ENCODE results near the gene DCTD.

Gene DCTD

DNA sequence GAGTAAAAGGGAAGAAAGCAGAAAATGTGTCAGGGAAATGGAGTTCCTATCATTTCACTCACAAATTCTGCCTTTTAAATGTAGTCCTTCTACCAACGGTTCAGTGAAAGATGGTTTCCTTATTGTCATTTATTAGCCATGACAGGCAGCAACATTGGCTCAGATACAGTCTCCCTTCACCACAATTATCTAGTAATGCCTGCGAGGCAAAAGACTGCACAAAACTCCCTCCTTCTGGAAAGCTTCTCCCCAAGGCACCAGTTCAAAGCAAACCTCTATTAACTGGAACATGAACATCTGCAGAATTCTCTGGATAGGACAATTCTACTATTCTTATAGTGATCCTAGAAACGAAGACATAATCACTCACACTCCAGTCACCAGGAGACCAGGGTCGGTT is 28.3 kb downstream of the DCTD start:
- DNase-seq, result no peak

DNA sequence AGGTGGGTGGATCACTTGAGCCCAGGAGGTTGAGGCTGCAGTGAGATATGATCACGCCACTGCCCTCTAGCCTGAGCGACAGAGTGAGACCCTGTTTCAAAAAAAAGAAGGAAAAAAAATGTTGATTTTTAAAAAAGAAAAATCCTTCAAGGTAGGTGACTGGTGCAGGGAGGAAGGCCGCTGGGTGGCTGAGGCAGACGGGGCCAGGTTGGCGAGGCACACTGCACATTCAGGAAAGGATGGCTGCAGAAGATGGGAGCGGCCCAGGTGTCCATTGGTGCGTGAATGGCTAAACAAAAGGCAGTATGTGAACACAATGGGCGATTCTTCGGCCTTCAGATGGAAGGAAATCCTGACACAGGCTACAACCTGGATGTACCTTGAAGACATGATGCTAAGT is 30.4 kb downstream of the DCTD start:
- DNase-seq, result no peak

DNA sequence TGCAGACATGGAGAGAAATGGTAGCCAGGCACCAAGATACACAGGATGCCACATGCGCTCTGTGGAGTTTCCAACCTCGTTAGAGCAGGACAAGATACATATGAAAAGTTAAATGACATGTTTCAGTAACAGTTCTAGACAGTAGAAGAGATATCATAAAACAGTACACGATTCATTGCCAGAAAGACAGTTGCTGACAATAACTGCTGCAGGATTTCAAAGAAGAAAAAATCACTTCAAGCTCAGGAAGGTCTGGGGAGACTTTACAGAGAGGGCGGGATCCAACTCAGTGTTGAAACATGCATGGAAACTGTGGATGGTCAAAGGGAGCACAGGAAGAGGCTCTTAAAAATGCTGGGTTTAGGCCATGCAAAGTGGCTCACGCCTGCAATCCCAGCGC is 31.0 kb downstream of the DCTD start:
- DNase-seq, result no peak

DNA sequence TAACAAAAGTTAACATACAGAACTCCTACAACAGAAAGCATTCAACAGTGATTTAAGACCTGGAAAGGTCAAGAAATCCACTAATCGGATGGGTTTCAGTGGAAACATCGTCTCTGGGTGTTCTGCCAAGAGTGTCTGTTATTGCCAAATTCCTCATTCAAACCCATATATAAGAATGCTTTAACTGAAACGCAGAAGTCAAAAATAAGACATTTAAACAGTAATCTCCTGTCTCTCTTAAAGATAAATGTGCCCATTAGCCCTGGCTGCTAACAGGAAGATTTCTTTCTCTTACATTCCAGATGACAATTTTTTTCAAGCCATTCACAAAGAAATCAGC is 31.5 kb downstream of the DCTD start:
- DNase-seq, result no peak

DNA sequence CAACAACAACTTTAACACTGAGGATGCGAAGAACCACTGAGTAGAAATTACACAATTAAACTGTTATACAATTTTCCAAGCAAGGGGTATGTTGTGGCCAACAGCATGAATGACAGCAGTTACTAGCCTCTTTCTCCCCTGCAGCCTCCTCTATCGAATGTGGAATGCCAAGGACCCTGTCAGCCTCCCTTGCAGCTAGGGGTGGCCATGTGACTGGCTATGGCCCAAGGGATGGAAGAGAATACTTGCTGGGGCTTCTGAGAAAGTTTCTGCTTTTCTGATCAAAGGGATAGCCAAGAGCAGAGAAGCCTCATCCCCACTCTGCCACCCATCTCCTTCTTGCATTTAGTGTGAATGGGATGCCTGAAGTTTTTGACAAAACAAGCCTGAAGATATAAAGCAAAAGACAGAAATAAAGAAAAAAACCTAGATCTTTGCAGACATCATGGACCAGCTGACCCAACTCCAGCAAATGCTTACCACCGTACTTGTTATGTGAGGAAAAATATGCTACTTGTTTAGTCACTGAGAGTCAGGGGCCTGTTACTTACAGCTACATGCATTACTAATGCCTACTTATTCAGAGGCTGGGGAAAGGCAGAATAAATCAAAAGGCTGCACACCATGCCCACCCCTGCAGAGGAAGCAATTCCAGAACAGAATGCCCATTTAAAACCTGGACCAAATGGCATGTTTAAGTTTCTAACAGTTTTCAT is 32.0 kb downstream of the DCTD start:
- DNase-seq, result no peak

DNA sequence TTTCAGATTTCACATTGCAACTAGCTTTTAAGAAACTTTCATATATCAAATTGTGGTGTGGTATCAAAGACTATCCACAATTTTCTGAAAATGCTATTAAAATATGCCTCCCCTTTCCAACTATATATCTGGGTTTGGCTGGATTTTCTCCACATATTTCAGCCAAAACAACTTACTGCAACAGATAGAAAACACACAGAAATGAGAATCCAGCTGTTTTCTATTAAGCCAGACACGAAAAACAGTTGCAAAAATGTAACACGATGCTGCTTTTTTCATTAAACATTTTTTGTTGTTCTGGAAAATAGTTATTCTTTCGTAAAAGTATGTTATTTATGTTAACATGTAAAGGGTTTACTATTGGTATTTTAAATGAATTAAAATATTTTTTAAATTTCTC is 33.1 kb downstream of the DCTD start:
- DNase-seq, result no peak

DNA sequence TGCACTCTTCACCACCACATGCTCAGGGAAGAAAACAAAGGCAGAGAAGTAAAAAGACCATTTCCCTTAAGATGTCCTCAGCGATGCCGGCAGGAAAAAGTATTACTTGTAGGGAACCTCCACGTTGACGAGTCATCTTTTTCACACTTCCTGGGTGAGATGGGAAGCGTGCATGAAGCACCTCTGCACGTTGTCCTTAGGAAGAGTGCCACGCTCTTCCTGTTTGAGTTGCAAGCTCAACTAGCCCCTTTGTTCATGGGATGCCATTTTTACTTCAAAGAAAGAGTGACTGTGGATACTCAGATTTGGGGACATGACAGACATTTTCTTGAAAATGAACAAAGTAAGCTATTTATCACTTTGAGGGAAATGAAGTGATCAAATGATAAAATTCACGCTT is 33.8 kb downstream of the DCTD start:
- no peak for DNase-seq

DNA sequence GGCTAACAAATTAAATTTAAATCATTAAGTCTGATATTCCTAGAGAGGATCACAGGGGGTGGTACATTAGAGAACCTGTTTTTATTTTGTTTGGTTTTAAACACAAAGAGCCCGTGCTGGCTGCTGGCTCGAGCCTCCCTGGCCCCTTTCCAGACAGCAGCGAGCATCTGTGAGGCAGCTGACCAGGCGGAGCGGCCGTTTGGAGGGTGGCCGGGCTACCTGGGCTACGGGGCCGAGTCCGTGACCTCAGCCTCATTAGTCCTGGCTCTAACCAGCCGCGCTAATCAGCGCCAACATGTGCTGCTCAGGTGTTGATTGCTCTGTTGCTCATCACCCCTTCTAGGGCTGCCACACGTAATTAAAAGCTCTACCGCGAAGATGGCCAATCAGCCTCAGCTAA is 35.3 kb downstream of the DCTD start:
- DNase-seq, result no peak

DNA sequence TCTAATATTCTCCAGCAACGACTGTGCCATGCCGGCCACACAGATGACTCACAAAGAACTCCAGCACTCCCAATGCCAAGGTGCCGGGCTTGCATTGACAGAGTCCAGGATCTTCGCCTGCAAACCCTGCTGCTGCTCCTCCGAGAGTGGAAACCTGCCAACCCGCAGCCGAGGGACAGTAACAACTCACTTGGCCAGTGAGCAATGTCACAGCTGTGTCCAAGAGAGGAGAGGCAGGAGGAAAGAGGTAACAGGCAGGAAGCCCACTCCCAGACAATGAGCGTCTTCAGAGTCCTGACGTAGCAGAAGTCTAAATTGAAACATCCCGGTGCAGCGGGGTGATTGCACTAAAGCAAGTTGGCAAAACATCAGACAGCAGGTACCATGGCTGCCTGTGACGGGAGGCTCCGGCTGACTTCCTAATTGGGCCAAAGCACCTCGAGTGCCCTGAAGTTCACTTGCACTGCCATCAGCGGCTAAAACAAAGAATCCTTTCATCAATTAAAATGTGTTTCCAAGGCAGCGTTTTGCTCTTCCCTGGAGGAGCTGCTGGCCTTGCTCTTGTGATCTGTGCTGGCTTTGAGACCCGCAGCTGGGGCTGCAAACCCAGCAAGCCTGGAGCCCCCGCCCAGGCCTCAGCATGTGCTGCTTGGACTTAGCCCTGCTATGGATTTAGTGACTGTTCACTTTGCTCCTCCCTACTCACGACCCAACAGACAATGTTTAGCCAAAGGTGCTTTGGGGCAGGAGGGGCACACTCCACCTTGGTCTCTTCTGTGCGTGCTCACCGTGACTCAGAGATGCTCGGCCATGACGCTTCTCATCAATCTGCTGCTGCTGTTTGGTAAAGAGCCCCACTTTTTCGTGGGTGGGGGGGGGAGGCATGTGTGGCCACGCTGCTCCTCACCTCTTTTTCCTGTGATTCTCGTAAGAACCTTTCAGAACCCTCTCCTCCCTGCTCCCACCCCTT is 36.5 kb downstream of the DCTD start:
- DNase-seq, result no peak

DNA sequence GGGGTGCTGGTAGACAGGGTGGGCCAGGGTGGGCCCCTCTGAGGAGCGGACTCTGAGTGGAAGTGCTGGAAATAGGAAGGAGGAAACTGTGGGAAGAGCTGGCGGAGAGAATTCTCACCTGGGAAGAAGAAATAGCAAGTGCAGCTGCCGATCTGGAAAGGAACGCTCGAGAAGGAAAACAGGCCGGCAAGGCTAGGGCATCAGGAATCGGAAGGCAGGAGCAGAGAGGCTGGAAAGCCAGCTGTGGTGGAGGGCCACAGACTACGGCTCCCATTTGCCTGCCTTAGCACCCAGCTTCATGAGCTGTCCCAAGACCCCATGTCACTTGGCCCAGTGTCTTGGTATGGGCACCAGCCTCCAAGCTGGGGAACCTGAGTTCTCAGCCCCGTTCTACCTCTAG is 37.3 kb downstream of the DCTD start:
- no peak for DNase-seq

DNA sequence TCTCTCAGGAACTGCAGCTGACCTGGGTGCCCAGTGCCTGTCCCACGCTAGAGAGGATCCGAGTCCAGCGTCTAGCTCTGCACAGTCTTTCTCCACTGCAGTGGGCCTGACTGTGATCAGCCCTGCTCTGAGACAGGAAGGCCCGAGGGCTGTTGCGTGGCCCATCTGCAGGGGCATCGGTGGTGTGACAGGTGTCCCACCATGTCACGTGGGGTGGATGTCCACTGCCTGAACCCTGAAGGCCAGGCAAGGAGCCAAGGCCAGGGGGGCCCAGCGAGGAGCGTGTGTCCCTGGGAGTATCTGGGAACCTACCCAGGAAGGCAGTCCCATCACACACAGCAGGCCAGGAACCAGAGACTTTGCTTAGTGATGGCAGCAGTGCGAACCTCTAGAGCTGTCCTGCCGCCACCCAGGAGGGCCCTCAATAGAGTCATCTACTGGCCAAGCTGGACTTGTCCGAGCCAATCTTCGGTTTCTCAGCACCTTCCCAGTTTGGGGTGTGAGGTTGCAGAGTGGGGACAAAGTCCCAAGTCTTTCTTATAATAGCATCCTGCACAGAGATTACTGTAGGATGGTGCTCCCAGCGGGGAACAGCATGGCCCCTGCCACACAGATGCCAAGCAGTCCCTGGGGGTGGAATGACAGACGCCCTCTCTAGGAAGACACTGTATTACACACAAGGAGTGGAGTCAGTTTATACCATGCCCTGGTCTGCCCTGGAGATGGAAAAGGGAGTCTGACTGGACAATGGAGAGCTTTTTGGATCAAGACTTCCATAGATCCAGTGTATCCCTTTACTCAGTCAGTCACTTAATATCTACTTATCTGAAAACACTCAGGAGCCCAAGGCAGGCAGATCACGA is 38.3 kb downstream of the DCTD start:
- DNase-seq, result no peak

DNA sequence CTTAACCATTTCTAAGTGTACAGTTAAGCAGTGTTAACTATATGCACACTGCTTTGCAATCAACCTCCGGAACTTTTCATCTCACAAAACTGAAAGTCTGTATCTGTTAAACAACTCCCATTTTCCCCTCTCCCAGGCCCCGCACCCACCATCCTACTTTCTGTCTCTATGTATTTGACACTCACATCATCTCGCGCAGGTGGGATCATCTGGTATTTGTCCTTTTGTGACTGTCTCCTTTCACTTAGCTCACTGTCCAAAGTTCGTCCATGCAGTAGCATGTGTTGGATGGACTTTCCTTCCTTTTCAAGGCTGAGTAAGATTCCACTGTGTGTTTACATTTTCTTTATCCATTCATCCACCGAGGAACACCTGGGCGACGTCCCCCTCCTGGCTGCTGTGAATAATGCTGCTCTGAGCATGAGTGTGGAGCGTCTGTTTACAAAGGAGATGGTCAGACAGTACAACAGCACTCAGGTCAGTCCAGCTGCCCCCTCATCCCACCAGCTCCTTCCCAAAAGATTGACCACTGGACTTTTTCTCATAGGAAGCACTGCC is 39.8 kb downstream of the DCTD start:
- no peak for DNase-seq

DNA sequence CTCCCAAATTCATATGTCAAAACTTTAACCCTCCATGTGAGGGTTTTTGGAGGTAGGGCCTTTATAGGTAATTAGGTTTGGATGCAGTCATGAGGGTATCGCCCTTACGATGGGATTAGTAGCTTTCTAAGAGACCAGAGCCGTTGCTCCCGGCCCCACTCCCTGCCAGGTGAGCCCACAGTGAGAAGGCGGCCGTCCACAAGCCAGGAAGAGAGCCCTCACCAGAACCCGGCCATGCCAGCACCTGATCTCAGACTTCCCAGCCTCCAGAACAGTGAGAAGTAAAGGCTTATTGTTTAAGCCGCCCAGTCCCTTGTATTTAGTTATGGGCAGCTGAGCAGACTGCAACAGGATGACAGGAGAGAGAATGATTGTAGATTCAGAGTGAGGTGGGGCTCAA is 40.8 kb downstream of the DCTD start:
- no peak for DNase-seq

DNA sequence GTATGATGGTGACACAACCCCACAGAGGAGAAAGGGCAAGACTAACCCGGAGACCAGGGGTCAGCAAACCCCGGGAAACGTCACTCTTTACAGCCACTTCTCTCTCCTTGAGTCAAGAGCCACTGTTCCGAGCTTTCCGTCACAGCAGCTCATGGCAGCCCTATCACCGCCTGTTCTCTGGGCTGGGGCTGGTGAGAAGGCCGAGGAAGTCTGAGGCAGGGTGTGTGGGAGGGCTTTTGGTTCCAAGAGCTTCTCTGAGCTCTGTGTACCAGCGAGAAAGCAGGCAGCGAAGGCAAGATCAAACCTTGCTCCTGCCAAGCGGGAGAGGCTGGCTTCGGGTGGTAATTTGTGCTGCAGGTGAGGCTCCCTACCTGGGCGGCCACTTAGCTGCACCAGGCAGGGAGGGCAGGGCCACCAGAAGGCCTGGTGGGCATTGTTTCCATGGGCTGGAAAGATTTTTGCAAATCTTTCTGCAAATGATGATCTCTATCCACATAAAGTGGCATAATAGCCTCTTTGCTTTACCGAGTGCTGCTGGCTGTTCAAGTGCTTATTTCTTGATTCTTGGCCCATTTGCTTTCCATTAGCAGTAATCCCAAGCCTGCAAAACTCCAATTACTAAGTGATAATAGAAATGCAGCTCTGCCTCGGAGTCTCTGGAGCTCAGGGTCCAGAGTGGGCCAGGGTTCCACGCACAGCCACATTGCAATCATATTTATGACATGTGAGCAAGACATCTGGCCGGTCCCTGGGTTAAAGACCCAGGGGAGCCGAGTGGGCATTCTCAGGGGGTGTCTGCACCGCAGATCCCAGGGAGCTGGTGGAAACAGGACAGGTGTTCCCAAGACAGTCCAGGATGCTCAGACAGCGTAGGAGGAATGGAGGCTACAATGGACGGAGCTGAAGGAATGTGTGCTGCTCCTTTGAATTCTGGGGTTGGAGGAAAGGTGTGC is 41.5 kb downstream of the DCTD start:
- no peak for DNase-seq

DNA sequence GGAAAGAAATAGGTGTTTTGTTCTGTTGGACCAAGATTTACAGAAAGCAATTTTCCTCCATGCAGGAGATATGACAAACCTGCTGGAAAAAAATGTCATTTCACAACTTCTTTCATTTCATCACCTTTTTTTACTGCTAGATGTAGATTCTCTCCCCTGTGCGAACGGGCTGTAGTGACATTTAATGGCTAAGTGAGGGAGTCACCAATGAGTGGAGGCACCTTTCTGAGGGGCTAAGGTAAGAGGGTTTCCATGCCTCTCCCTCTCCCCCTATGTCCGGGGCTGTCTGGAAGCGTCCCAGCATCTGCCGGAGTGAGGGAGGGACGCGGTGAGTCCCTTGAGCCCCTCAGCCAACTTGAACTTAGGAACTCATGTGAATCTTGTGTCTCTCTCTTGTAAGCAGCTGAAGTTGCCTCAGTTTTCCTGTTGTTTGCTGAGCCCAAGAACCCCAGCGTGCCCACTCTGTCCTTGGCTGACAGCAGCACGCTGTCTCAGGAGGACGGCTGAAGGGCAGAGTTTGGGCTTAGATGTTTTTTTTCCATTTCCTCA is 42.3 kb downstream of the DCTD start:
- no peak for DNase-seq

DNA sequence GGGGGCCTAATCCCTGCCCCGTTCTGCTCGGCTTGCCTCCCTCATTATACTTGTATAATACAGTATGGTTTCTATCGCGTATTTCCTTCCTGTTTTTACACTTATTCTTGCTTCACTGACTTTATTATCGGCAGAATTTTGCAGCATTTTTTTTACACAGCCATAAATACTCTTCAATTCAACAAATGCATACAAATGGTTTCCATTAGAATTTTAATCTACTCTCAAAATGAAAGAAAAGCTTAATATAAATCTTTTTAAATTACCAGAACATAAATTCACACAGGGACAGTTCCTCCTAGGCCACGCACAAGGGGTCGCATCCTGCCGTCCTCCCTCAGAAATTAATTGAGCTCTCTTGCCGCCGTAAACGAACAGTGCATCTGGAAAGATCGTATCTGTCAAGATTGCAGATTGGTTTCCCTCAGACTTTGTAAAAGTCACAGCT is 42.9 kb downstream of the DCTD start:
- peak; percentile 51 for DNase-seq

DNA sequence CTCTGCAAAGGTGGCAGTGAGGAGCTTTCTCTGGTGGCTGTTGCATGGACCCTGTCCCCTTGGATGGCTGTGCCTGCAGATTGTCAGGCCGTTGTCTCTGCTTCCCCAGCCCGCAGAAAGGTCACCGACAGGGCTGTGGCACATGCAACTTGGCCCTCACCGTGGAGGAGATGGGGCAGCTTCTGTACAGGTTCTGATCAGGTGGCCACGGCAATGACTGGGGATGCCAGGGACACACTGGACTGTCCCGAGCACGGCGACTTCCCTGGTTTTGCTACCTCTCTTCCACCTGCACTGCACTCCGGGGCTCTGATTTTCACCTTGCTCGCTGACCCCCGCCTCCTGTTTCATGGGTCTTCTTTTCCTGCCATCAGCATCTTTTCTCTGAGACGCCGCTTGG is 43.5 kb downstream of the DCTD start:
- no peak for DNase-seq

DNA sequence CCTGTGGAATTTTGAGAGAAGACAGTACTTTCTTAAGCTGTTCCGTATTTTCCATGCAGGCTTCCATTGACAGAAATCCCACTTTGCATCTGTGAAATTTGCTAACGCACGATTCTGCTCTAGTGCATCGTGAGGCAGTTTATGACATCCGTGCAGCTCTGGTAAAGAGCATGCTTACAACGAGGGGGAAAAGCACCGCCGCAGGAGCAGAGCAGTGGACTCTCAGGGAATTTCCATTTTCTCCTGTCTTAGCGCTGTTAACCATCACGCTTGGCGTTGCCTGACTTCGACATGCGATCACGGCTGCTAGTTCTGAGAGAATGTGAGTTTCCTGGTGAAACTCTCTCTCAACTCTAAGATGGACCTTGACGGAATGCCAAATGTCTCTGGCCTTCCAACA is 43.9 kb downstream of the DCTD start:
- DNase-seq, result no peak

DNA sequence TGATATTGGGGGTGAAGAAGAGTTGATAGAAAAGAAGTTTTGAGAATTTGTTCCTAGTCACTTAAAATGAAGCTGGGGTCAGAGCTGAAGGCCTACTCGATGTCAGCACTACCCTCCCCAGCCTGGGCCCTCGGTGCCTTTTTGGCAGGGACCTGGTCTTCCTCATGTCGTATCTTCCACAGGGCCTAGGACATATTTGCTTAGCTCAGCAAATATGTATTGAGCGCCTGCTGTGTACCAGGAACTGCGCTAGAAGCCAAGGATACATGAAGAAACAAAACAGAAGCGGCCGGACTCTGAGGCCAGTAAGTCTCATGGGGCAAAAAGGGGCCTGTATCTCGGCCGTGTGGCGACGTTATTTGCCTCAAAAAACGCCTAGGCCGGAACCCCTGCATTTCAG is 44.3 kb downstream of the DCTD start:
- DNase-seq, result no peak

DNA sequence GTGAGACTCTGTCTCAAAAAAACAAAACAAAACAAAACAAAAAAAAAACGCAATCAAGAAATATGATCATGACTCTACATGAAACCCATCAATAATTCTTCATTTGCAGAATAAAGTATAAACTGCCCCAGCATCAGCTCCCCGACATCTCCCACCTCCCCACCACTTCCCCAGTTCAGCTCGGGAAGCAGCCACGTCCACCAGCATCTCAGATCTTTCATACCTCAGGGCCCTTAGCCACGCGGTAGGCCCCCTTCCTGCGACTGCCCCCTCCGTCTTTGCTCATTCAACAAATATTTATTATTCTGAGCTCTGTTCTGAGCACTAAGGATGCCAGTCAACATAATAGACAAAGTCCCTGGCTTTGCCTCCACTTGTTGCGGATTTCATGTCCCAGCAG is 45.6 kb downstream of the DCTD start:
- DNase-seq, result no peak

DNA sequence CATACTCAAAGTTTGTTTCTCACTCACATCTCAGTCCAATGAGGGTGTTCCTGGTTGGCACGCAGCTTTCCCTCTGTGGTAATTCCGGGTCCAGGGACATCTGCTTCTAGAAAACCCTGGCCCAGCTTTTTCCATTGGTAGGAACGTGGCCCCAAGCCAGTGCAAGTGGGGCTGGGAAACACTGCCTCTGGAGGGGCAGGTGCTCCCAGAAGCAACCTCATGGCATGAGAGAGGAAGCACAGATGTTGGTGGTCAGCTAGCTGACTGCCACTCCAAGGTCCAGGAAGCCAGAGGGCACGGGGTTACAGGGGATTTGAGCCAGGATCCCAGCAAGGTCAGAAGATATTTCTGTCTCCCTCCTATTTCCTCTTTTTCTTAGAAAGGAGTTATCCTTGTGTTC is 47.5 kb downstream of the DCTD start:
- no peak for DNase-seq

DNA sequence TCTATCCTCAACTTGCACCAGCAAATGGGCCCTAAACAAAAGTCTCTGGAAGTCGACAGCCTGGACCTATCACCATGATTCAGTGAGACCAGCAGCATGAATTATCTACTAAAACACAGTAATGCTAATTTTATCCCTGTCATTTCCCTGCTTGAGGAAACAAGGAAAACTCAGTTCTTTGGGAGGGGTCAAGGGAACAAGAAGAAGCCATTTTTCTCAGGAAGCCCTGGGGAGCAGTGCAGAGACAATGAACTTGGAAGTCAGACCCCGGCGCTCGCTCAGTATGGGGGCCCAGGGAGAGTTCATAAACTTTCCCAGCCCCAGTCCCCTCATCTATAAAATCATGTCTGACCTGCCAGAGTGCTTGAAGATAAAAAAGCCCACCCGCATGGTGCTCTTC is 50.4 kb downstream of the DCTD start:
- DNase-seq, result no peak

Data from hematopoietic multipotent progenitor cell treated with erythropoietin and hydrocortisone succinate and interleukin-3 and kit ligand, for 6 days (in vitro differentiated cells).